GM04503 (cell line): ENCODE results near the gene ERMAP.
"Not testable (repeated sequence)": the region's sequence is repeated elsewhere in the genome, so short reads cannot be mapped to it uniquely, and the experiment has no call there.

ENCODE experiments used
- DNase-seq: peaks from one replicate; pipeline ENCODE4 v3.0.0-alpha.2; 2012; ENCODE audit warnings: low read depth

ERMAP gene

DNA sequence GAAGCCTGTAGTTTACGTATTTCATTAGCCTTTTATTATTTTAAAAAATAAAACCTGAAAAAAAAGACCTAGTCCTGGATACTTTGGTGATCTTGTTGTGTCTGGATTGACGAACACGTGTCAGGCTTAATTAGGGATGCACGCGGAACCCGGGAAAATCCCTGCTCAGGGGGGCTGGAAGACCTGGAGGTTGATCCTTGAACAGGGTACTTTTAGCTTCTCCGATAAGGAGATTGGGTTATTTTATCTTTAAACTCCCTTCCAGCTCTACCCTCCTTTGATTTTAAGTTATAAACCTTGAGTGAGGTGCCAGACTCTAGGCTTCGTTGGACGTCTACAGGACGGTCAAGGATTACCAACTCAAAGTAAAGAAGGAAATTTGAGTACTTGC is 28.9 kb downstream of the ERMAP start:
- DNase-seq: no peak

DNA sequence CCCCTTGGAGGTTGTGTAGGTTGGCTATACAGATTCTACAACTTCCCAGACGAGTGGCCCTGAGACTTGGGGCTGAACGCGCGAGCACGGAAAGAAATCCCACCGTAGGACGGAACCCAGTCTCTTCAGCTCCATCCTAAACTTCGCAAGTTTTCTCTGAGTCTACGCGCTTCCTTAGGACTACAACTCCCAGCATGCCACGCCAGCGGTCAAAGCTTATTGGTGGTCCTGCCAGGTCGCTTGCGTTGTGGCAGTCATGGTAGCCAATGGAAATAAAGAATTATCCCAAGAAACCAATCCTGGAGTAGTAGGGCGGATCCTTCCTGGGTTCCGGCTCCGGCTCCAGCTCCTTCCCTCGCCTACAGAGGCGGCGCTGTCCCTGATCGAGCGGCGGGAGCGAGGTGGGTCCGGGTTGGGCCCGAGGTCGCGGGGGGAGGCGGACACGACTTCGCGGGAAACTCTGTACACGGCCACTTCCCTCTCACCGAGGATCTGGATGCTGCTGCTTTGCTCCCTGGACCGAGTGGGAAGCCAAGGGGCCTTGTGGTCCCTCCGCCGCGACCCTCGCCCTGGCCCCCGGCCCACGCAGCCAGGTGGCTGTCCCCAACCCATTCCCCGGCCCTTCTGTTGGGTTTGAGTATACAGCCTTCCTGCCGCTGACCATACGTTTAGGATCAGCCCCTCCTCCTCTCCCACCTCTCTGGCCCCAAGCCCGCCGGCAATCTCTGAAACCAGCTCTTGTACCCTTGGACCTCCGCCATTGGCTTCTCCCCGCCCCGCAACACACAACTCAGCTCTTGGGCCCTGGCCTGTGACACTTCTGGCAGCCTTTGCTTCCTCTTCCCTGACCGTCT is 29.6 kb downstream of the ERMAP start, which contains the start of gene ZNF691:
Gene ZNF691, plus strand, starts transcription at position 357 of the 854 bp plus-strand sequence. CDS start 3,046 bp downstream, outside the sequence.
- peak; percentile 88 for DNase-seq

GRCh38 chr1:42847111-42847595 is 30.2 kb downstream of the ERMAP start:
- DNase-seq: no peak

- no peak for DNase-seq
Measured at GRCh38 chr1:42847721-42848460, 31.0 kb downstream of the ERMAP start.

DNA sequence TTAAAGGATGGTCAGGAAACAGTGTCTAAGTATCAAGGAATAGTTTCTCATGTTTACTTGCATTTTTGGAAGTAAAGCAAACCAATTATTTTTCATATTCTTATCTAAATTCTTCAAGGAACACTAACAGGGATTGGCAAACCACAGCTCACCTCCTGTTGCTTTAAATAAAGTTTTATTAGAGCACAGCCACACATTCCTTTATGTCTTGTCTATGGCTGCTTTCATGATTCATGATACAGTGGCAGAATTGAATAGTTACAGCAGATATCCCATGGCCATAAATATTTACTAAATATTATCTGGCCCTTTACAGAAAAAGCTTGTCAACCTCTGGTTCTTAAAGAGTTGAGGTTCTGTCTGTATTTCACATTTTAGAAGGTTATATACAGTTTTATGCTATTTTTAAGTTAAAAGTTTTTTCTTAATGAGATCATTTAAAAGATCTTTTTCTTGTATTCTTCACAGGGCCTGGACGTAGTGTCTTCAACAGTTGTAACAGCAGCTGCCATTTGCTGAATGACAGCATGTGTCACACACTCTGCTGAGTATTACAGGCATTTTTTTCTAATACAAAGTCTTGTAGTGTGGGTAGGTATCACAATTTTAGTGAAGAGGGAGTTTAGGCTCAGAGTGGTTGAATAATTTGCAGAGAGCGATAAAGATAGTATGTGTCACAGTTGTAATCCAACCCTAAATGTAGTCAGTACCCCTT is 32.1 kb downstream of the ERMAP start:
- no peak for DNase-seq

- DNase-seq: no peak
Measured at GRCh38 chr1:42849944-42850343, 33.0 kb downstream of the ERMAP start.

GRCh38 chr1:42851420-42851819 is 34.5 kb downstream of the ERMAP start:
- DNase-seq: no peak

GRCh38 chr1:42851960-42852607 is 35.2 kb downstream of the ERMAP start:
- no peak for DNase-seq

DNA sequence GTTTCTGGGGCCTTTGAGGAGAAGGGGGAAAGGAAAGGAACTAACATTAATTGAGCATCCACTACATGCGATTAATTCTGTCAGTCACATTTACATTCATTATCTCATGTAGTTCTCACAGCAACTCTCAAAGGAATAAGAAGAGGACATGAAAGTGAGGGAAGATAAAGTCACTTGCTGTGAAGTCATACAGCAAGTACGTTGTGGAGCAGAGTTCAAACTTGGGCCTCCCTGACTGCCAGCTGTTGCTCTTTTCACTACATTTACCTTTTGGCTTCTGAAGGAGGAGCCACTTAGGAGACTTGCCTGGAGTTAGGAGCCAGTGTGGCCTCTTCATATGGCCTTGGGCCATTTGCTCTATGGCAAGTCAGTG is 35.7 kb downstream of the ERMAP start:
- DNase-seq: peak; percentile 6

DNA sequence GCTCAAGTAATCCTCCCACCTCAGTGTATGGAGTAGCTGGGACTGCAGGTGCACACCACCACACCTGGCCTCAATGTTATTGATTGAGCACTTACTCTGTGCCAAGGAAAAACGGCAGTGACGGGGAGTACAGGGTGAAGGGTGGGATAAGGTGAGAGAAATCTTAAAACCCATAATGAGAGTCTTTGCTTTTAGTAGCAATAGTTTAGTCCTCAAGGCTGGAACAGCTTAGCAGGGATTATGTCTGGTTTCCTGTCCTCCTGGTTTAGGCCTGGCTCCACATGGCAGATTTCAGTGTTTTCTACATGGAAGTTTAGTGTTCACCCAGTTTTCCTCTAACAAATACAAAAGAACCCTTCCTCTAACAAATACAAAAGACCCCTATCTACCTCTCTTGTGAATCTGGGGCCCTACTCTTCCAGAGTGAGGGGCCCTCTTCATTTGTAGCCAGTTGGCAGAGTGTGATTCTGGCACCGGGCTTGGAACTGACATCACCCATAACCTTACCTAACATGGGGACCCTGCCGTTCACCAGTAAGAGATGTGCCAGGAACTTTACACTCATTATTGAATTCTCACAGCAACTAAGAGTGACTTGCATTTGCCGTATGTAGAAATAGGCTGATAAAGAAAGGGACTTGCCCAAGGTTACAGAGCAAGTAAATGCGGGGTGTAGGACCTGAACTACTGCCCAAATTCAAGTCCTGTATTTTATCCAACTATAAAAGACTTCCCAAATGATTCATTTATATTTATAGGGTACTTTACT is 36.4 kb downstream of the ERMAP start:
- no peak for DNase-seq

DNA sequence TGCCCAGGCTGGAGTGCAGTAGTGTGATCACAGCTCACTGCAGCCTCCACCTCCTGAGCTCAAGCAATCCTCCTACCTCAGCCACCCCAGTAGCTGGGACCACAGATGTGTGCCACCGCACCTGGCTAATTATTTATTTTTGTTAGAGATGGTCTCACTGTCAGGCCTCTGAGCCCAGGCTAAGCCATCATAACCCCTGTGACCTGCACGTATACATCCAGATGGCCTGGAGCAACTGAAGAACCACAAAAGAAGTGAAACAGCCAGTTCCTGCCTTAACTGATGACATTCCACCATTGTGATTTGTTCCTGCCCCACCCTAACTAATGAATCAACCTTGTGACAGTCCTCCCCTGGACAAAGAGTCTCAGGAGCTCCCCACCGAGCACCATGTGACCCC is 39.6 kb downstream of the ERMAP start:
- DNase-seq: not testable (repeated sequence)

GRCh38 chr1:42859366-42859765 is 42.4 kb downstream of the ERMAP start:
- not testable (repeated sequence) for DNase-seq

DNA sequence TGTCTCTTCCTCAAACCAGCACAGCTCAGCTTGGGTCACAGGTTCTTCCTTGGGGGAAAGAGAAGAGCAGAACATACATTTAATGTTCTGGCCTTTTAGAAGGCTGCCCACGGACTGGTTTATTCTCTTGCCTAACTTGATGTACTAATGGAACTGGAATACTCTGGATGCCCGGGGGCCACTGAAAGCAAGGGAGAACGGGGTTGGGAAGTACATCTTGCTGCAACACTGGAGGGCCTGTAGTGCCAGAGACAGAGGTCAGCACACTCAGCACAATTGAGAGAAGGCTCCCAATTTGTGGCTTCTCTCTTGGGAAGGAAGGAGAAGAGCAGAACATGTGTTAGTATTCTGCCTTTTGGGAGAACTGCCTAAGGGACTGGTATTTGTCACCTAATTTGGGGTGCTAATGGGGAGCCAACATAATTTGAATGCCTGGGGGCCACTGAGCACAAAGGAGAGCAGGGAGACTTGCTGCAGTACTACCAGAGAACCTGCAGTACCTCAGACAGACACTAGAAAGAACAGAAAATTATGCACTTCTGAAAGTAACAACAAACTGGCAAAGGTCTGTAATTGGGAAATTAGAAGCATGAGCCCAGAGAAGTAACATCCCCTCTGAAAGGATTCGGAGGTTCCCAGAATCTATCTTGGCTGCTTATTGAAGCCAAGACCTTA is 43.6 kb downstream of the ERMAP start:
- no peak for DNase-seq

DNA sequence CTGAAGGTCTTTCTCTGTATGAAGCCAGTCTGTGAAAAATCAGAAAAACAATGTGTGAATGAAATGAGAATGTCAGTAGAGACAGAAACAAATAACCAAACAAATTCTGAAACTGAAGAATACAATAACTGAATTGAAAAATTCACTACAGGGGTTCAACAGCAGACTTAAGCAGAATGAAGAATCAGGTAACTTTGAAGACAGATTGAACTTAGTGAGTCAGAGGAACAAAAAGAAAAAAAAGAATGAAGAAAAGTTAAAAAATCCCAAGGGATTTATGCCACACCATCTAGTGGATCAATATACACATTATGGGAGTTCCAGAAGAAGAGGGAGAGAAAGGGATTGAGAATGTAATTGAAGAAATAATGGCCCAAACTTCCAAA is 44.1 kb downstream of the ERMAP start:
- no peak for DNase-seq

DNA sequence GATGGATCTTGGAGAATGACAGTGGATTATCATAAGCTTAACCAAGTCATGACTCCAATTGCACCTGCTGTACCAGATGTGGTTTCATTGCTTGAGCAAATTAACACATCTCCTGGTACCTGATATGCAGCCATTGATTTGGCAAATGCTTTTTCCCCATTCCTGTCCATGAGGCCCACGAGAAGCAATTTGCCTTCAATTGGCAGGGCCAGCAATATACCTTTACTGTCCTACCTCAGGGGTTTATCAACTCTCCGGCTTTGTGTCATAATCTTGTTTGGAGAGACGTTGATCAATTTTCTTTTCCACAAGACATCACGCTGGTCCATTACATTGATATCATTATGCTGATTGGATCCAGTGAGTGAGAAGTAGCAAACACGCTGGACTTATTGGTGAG is 49.6 kb downstream of the ERMAP start:
- DNase-seq: no peak

DNA sequence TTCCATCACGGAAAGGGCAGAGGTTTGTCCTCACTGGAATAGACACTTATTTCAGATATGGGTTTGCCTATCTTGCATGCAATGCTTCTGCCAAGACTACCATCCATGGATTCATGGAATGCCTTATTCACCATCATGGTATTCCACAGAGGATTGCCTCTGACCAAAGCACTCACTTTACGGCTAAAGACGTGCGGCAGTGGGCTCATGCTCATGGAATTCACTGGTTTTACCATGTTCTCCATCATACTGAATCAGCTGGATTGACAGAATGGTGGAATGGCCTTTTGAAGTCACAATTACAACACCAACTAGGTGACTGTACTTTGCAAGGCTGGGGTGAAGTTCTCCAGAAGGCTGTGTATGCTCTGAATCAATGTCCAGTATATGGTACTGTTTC is 51.5 kb downstream of the ERMAP start:
- peak; percentile 31 for DNase-seq

GRCh38 chr1:42869254-42869653 is 52.3 kb downstream of the ERMAP start:
- not testable (repeated sequence) for DNase-seq

- not testable (repeated sequence) for DNase-seq
Measured at GRCh38 chr1:42869751-42870150, 52.8 kb downstream of the ERMAP start.

- DNase-seq: not testable (repeated sequence)
Measured at GRCh38 chr1:42873108-42873507, 56.2 kb downstream of the ERMAP start.

GRCh38 chr1:42873670-42874069 is 56.7 kb downstream of the ERMAP start:
- DNase-seq: no peak

- no peak for DNase-seq
Measured at GRCh38 chr1:42876009-42876408, 59.1 kb downstream of the ERMAP start.
